Measurements from ENCODE around the gene TRHDE.

DNA sequence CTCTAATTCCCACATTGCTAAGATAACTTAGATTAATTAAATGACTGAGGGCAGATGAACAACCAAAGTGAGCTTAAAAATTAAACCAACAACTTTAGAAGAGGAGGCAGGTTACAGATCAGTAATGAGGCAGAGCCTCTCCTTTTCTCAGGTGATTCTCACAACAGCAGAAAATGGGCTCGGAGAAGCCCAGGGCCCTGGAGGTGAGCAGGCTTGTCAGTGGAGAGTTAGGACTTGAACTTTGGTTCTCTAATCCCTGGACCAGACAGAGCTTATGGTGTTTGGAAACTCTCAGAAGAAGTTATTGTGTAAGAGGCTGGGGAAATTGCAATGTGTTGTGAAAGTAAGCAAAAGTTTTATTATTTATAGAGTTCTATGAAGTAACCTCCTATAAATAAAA, 2.8 kb downstream of the TRHDE start:
- TF ChIP-seq, protein P1, sequence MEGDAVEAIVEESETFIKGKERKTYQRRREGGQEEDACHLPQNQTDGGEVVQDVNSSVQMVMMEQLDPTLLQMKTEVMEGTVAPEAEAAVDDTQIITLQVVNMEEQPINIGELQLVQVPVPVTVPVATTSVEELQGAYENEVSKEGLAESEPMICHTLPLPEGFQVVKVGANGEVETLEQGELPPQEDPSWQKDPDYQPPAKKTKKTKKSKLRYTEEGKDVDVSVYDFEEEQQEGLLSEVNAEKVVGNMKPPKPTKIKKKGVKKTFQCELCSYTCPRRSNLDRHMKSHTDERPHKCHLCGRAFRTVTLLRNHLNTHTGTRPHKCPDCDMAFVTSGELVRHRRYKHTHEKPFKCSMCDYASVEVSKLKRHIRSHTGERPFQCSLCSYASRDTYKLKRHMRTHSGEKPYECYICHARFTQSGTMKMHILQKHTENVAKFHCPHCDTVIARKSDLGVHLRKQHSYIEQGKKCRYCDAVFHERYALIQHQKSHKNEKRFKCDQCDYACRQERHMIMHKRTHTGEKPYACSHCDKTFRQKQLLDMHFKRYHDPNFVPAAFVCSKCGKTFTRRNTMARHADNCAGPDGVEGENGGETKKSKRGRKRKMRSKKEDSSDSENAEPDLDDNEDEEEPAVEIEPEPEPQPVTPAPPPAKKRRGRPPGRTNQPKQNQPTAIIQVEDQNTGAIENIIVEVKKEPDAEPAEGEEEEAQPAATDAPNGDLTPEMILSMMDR (IDR thresholded peaks at IDR 0.05) = no peak
- TF ChIP-seq POLR2A (IDR thresholded peaks at IDR 0.05) = no peak
- TF ChIP-seq EP300 (IDR thresholded peaks at IDR 0.05) = no peak
- TF ChIP-seq POLR2AphosphoS5 (IDR thresholded peaks at IDR 0.05) = no peak

Data from sigmoid colon (tissue), 4 donors.